ENCODE data around the gene NUDT9. TPM values are rescaled to one million over a fixed set of nuclear protein-coding genes. Genes with fewer than 3 reads are reported as not detected.
"Not testable (repeated sequence)": the region's sequence is repeated elsewhere in the genome, so short reads cannot be mapped to it uniquely, and the experiment has no call there.

NUDT9 gene
- total RNA-seq, 1 donor from 2014 or later, result 23.0 TPM

GRCh38 chr4:87490664-87491369 is 68.4 kb downstream of the NUDT9 start:
- DNase-seq (ENCODE audit: low read depth), result no peak
- H3K4me3 ChIP-seq (ENCODE audit: low read depth, low read length), result no peak overlapping the region
- TF ChIP-seq, protein P1, sequence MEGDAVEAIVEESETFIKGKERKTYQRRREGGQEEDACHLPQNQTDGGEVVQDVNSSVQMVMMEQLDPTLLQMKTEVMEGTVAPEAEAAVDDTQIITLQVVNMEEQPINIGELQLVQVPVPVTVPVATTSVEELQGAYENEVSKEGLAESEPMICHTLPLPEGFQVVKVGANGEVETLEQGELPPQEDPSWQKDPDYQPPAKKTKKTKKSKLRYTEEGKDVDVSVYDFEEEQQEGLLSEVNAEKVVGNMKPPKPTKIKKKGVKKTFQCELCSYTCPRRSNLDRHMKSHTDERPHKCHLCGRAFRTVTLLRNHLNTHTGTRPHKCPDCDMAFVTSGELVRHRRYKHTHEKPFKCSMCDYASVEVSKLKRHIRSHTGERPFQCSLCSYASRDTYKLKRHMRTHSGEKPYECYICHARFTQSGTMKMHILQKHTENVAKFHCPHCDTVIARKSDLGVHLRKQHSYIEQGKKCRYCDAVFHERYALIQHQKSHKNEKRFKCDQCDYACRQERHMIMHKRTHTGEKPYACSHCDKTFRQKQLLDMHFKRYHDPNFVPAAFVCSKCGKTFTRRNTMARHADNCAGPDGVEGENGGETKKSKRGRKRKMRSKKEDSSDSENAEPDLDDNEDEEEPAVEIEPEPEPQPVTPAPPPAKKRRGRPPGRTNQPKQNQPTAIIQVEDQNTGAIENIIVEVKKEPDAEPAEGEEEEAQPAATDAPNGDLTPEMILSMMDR (conservative IDR thresholded peaks at IDR 0.05; ENCODE audit: low read depth, low read length), result no peak

DNA sequence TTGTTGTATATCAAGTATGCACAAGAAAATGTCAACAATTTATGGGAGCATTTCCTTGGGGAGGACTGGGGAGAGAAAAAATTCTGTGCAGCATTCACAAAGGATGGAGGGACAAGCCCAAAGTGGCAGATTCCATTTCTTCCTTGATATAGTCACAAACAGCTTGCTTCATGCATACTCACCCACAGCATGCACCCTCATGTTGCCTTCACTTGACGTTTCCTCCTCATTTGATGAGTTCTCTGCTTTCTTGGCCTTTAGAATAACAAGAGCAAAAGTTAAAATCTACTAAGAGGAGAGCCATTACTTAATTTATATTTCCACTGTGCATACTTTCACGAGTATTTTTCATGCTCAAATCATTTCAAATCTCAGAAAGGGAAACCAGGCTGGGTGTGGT is 69.1 kb downstream of the NUDT9 start:
- H3K4me3 ChIP-seq (ENCODE audit: low read depth, low read length), result no peak overlapping the region
- TF ChIP-seq, protein P1 (conservative IDR thresholded peaks at IDR 0.05; ENCODE audit: low read depth, low read length), result no peak
- no peak for DNase-seq (ENCODE audit: low read depth)

DNA sequence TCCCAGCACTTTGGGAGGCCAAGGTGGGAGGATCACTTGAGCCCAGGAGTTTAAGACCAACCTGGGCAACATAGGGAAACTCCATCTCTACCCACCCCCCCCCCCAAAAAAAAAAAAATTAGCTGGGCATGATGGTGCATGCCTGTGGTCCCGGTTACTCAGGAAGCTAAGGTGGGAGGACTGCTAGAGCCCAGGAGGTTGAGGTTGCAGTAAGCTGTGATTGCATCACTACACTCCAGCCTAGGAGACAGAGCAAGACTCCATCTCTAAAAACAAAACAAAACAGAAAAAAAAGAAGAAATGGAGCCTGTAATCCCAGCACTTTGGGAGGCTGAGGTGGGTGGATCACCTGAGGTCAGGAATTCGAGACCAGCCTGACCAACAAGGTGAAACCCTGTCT is 69.5 kb downstream of the NUDT9 start:
- not testable (repeated sequence) for H3K4me3 ChIP-seq (ENCODE audit: low read depth, low read length); DNase-seq (ENCODE audit: low read depth)

- no peak overlapping the region for H3K4me3 ChIP-seq (ENCODE audit: low read depth, low read length)
- no peak for DNase-seq (ENCODE audit: low read depth)
- TF ChIP-seq, protein P1 (conservative IDR thresholded peaks at IDR 0.05; ENCODE audit: low read depth, low read length), result no peak
These were observed 70.7 kb downstream of the NUDT9 start for GRCh38 chr4:87493115-87493514.

DNA sequence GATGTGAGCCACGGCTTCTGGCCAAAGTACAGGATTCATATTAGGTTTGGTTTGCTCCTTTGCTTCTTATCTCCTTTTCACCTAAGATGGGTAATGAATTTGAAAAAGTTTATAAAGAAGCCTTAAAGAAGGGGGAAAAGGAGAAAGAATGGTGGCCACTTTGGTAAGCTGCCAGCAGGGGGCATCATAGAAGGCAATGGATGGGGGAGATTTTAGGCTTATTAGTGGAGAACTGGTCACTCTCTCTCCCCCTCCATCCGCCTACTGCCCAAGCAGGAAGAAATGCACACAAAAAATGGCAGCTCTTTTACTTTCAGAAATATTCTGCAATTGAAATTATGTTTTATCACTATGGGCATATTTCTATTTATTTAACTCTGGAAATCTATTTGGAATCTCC is 74.8 kb downstream of the NUDT9 start:
- no peak overlapping the region for H3K4me3 ChIP-seq (ENCODE audit: low read depth, low read length)
- no peak for DNase-seq (ENCODE audit: low read depth)
- TF ChIP-seq, protein P1 (conservative IDR thresholded peaks at IDR 0.05; ENCODE audit: low read depth, low read length), result peak; percentile 62

DNA sequence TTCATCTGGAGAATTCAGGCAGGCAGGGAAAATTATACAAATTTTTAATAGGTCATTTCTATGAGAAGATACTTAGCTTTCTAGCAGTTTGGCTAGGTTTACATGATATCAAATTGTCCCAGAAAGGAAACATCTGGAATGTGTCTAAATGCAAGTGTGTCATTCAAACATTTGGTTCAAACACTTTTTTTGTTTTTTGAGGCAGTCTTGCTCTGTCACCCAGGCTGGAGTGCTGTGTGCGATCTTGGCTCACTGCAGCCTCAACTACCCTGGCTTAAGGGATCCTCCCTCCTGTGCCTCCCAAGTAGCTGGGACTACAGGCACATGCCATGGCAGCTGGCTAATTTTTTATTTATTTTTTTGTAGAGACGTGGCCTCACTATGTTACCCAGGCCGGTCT is 75.2 kb downstream of the NUDT9 start:
- TF ChIP-seq, protein P1 (conservative IDR thresholded peaks at IDR 0.05; ENCODE audit: low read depth, low read length), result no peak
- no peak for DNase-seq (ENCODE audit: low read depth)
- H3K4me3 ChIP-seq (ENCODE audit: low read depth, low read length), result no peak overlapping the region

DNA sequence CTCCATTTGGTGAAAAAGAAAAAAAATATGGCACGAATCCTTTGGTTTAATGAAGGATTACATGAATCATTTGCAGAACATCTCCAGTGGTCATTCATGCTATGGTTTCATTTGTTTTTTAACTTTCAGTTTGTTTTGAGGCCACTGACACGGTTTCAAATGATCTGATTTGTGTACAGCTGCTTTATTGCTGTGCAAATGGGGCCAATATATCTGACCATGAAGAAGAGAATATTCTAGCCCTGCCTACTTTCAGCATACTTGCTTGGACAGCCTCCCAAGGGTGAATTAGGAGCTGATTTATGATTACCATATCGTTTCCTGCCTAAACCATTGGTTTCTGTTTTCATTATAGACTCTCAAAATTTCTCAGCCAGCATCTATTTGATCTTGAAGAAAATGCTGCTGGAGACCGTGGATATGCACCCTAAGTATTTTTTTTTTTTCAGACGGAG is 76.1 kb downstream of the NUDT9 start:
- TF ChIP-seq, protein P1 (conservative IDR thresholded peaks at IDR 0.05; ENCODE audit: low read depth, low read length), result no peak
- peak; percentile 16 for DNase-seq (ENCODE audit: low read depth)
- no peak overlapping the region for H3K4me3 ChIP-seq (ENCODE audit: low read depth, low read length)

Data from epithelial cell of proximal tubule (primary cell).